IMR-90 (cell line): ENCODE measurements around the gene PHLDA2. TPM values are rescaled to one million over a fixed set of nuclear protein-coding genes. Genes with fewer than 3 reads are reported as not detected.
A peak's percentile ranks its signal among the peaks of the same experiment; 100 is the strongest.

ENCODE experiments used
- ATAC-seq: fragments of 200-7000 bp; cut with Tn5 transposase; 2 replicates; pipeline ENCODE4 v1.9.1; 2020; ENCODE audit warnings: low read depth, mild to moderate bottlenecking, moderate library complexity
- BruUV-seq: library from RNA; stranded (reverse); fragments of 400-500 nt; replicated peaks from 2 replicates; lab custom pipeline; 2021; lab: Mats Ljungman, UMichigan
- CTCF ChIA-PET: fragments of 300-600 bp; formaldehyde crosslinking; extraction: SDS; loops from one replicate; lab custom pipeline; 2021; ENCODE audit warnings: antibody characterized with exemption; lab: Yijun Ruan, JAX
- POLR2A ChIA-PET: fragments of 300-600 bp; sonication (Branson Sonifier 250); formaldehyde crosslinking; loops from one replicate; lab custom pipeline; 2022; ENCODE audit warnings: antibody characterized with exemption; ENCODE audit not compliant: unreplicated experiment; lab: Charles Lee
- DNase-seq: peaks from one replicate; pipeline ENCODE4 v3.0.0; 2013
- H2AFZ ChIP-seq: replicated peaks from 2 replicates; pipeline ENCODE3; 2013; ENCODE audit warnings: low read length, mild to moderate bottlenecking; ENCODE audit not compliant: poor library complexity
- H2AK5ac ChIP-seq: 2 replicates; pipeline ENCODE4 v1.6.1; 2013; ENCODE audit warnings: low read depth, low read length, inconsistent platforms
- H2AK9ac ChIP-seq: replicated peaks from 2 replicates; pipeline ENCODE3; 2013; ENCODE audit warnings: mild to moderate bottlenecking, low read depth, low read length, moderate library complexity; ENCODE audit not compliant: poor library complexity
- H2BK120ac ChIP-seq: 2 replicates; pipeline ENCODE4 v1.6.1; 2013; ENCODE audit warnings: low read depth, low read length, inconsistent platforms
- H2BK15ac ChIP-seq: 3 replicates; pipeline ENCODE4 v1.6.1; 2013; ENCODE audit warnings: low read depth, low read length, inconsistent platforms
- H2BK20ac ChIP-seq: 2 replicates; pipeline ENCODE4 v1.6.1; 2013; ENCODE audit warnings: low read depth, mild to moderate bottlenecking, inconsistent platforms, low read length, moderate library complexity
- H2BK5ac ChIP-seq: 2 replicates; pipeline ENCODE4 v1.6.1; 2013; ENCODE audit warnings: mild to moderate bottlenecking, low read depth, low read length, inconsistent platforms; ENCODE audit not compliant: poor library complexity, severe bottlenecking
- H3K14ac ChIP-seq: replicated peaks from 2 replicates; pipeline ENCODE4 v1.6.1; 2013; ENCODE audit warnings: low read depth, low read length, inconsistent platforms
- H3K18ac ChIP-seq: 2 replicates; pipeline ENCODE4 v1.6.1; 2013; ENCODE audit warnings: low read depth, low read length, control low read depth
- H3K23ac ChIP-seq: 2 replicates; pipeline ENCODE4 v1.6.1; 2013; ENCODE audit warnings: low read depth, low read length, inconsistent platforms
- H3K27ac ChIP-seq: 2 replicates; pipeline ENCODE4 v1.5.1; 2013; ENCODE audit warnings: mild to moderate bottlenecking, control low read depth, low read length; ENCODE audit not compliant: insufficient read depth
- H3K27me3 ChIP-seq: 2 replicates; pipeline ENCODE4 v1.6.1; 2013; ENCODE audit warnings: low read length; ENCODE audit not compliant: control insufficient read depth, insufficient read depth
- H3K36me3 ChIP-seq: 2 replicates; pipeline ENCODE4 v1.6.1; 2013; ENCODE audit warnings: low read length, mixed read lengths; ENCODE audit not compliant: control insufficient read depth, insufficient read depth
- H3K4ac ChIP-seq: 2 replicates; pipeline ENCODE4 v1.6.1; 2013; ENCODE audit warnings: low read depth, low read length, inconsistent platforms
- H3K4me1 ChIP-seq: 2 replicates; pipeline ENCODE4 v1.6.1; 2013; ENCODE audit warnings: low read length, mixed read lengths; ENCODE audit not compliant: control insufficient read depth, insufficient read depth
- H3K4me2 ChIP-seq: 2 replicates; pipeline ENCODE4 v1.6.1; 2013; ENCODE audit warnings: low read depth, mild to moderate bottlenecking, control low read depth, low read length, moderate library complexity
- H3K4me3 ChIP-seq: 2 replicates; pipeline ENCODE4 v1.5.1; 2013; ENCODE audit warnings: low read depth, mild to moderate bottlenecking, control low read depth, low read length, moderate library complexity; ENCODE audit not compliant: insufficient read depth
- H3K56ac ChIP-seq: 2 replicates; pipeline ENCODE4 v1.6.1; 2013; ENCODE audit warnings: low read length, inconsistent platforms; ENCODE audit not compliant: insufficient read depth; ENCODE audit errors: extremely low read depth
- H3K79me1 ChIP-seq, 2 experiments: 2 replicates each; pipeline ENCODE4 v1.6.1; 2013; ENCODE audit warnings: low read length in 2 of 2, inconsistent platforms in 1 of 2, low read depth in 1 of 2
- H3K9ac ChIP-seq: 2 replicates; pipeline ENCODE4 v1.6.1; 2013; ENCODE audit warnings: low read depth, low read length, control low read depth
- H3K9me1 ChIP-seq: 2 replicates; pipeline ENCODE4 v1.6.1; 2013; ENCODE audit warnings: low read length, inconsistent platforms; ENCODE audit not compliant: insufficient read depth
- H3K9me3 ChIP-seq: 2 replicates; pipeline ENCODE4 v1.6.1; 2013; ENCODE audit warnings: low read length; ENCODE audit not compliant: control insufficient read depth, insufficient read depth
- H4K20me1 ChIP-seq: 2 replicates; pipeline ENCODE4 v1.6.1; 2013; ENCODE audit warnings: low read length, inconsistent platforms; ENCODE audit not compliant: insufficient read depth
- H4K5ac ChIP-seq: 2 replicates; pipeline ENCODE4 v1.6.1; 2013; ENCODE audit warnings: mild to moderate bottlenecking, low read depth, low read length, control low read depth
- H4K8ac ChIP-seq, 2 experiments: 2 replicates each; pipeline ENCODE4 v1.6.1; 2013; ENCODE audit warnings: low read depth in 2 of 2, low read length in 2 of 2, control low read depth in 1 of 2, inconsistent platforms in 1 of 2
- H4K91ac ChIP-seq: 2 replicates; pipeline ENCODE4 v1.6.1; 2013; ENCODE audit warnings: low read depth, low read length, inconsistent platforms; ENCODE audit not compliant: insufficient read depth
- BHLHE40 ChIP-seq: fragments of 150-350 bp; IDR thresholded peaks from 2 replicates; pipeline ENCODE4 v1.6.1; 2016; ENCODE audit warnings: mild to moderate bottlenecking, low read depth, low read length
- CEBPB ChIP-seq: IDR thresholded peaks from 2 replicates; pipeline ENCODE4 v1.6.1; 2012; ENCODE audit warnings: low read depth, low read length, improper control_type of control experiment
- CHD1 ChIP-seq: IDR thresholded peaks from 2 replicates; pipeline ENCODE4 v1.6.1; 2012; ENCODE audit warnings: low read depth, low read length, improper control_type of control experiment
- CTCF ChIP-seq: conservative IDR thresholded peaks from 2 replicates; pipeline ENCODE4 v1.5.1; 2012; ENCODE audit warnings: mild to moderate bottlenecking, low read depth, low read length, improper control_type of control experiment
- FOS ChIP-seq: fragments of 150-350 bp; IDR thresholded peaks from 2 replicates; pipeline ENCODE4 v1.6.1; 2016; ENCODE audit warnings: low read depth, low read length
- MAFK ChIP-seq: IDR thresholded peaks from 2 replicates; pipeline ENCODE4 v1.6.1; 2012; ENCODE audit warnings: low read depth, low read length, improper control_type of control experiment
- MAZ ChIP-seq: IDR thresholded peaks from 2 replicates; pipeline ENCODE4 v1.6.1; 2012; ENCODE audit warnings: low read depth, mild to moderate bottlenecking, low read length, improper control_type of control experiment, moderate library complexity, borderline replicate concordance
- MXI1 ChIP-seq: IDR thresholded peaks from 2 replicates; pipeline ENCODE4 v1.6.1; 2012; ENCODE audit warnings: low read depth, mild to moderate bottlenecking, low read length, moderate library complexity, borderline replicate concordance
- NFE2L2 ChIP-seq: fragments of 150-350 bp; IDR thresholded peaks from 2 replicates; pipeline ENCODE4 v1.6.1; 2016; ENCODE audit warnings: low read depth, mild to moderate bottlenecking, low read length
- POLR2A ChIP-seq: IDR thresholded peaks from 2 replicates; pipeline ENCODE4 v1.6.1; 2012; ENCODE audit warnings: mild to moderate bottlenecking, low read depth, low read length
- RAD21 ChIP-seq: IDR thresholded peaks from 2 replicates; pipeline ENCODE4 v1.6.1; 2012; ENCODE audit warnings: low read length, improper control_type of control experiment
- RCOR1 ChIP-seq: IDR thresholded peaks from 2 replicates; pipeline ENCODE4 v1.6.1; 2012; ENCODE audit warnings: mild to moderate bottlenecking, low read length, improper control_type of control experiment; ENCODE audit not compliant: insufficient replicate concordance
- RFX5 ChIP-seq: IDR thresholded peaks from 2 replicates; pipeline ENCODE4 v1.8.0; 2012; ENCODE audit warnings: low read depth, mild to moderate bottlenecking, low read length, moderate library complexity
- SMC3 ChIP-seq: fragments of 150-350 bp; IDR thresholded peaks from 2 replicates; pipeline ENCODE4 v1.6.1; 2016; ENCODE audit warnings: low read depth, mild to moderate bottlenecking, antibody characterized with exemption, low read length, moderate library complexity
- USF2 ChIP-seq: fragments of 150-350 bp; IDR thresholded peaks from 2 replicates; pipeline ENCODE4 v1.6.1; 2017; ENCODE audit warnings: mild to moderate bottlenecking, antibody characterized with exemption, low read length, low read depth
- WGBS, 2 experiments: methylation state at CpG; one replicate each; pipeline versions ENCODE4 v1.1.5 to v1.1.7; 2013; ENCODE audit warnings: missing lambda C conversion rate in 2 of 2; ENCODE audit not compliant: insufficient read length in 1 of 2; ENCODE audit errors: extremely low coverage in 2 of 2; 5-methylcytosine and 5-hydroxymethylcytosine counted together
- dilution Hi-C: fragments of 300-500 bp; cut with HindIII; formaldehyde crosslinking; loops from one replicate; pipeline ENCODE4 v1.14.3; 2018; ENCODE audit warnings: low sequenced_read_pairs; ENCODE audit not compliant: unreplicated experiment
- in situ Hi-C: fragments of 300-500 bp; cut with MboI; formaldehyde crosslinking; loops from 3 replicates; pipeline ENCODE4 v1.14.3; 2019; ENCODE audit warnings: low sequenced_read_pairs, inconsistent platforms, mixed read lengths
- intact Hi-C: fragments of 100-400 bp; cut with micrococcal nuclease; formaldehyde crosslinking; loops from 2 replicates; pipeline ENCODE4 v1.10.0; 2022
- polyA plus RNA-seq, 3 experiments: library from polyadenylated mRNA; depleted of rRNA; stranded (reverse); fragments of >200 nt; gene quantifications; 2 replicates each; pipeline ENCODE4 v1.2.3, GENCODE V29; 2012; ENCODE audit warnings: low replicate concordance in 1 of 3
- total RNA-seq: library from RNA; depleted of rRNA; stranded (reverse); fragments of >200 nt; gene quantifications from 2 replicates; pipeline ENCODE4 v1.2.3, GENCODE V29; 2012

PHLDA2 gene
- total and polyA plus RNA-seq, 2 of the 4 experiments (the other 2 are of a cell fraction), result 3.8 to 89.0 TPM

GRCh38 chr11:2952290-2952689 lies 23.1 kb upstream of the PHLDA2 start:
- DNase-seq (no peak), ATAC-seq (no peak)
- no peak overlapping the region for H3K9ac ChIP-seq
- peaks cover 64% of the 10 kb centered on the region for H3K36me3 ChIP-seq
- 0 out of 2 replicates have a peak, but pooled peaks cover 3% of the 10 kb centered on the region for H4K20me1 ChIP-seq
- H3K4me1 ChIP-seq, result peaks cover 25% of the 10 kb centered on the region
- peak overlapping the region; percentile 39; the same call in 1 of the 2 replicates for H3K23ac ChIP-seq
- H4K91ac ChIP-seq, result peak overlapping the region; percentile 43; the same call in 1 of the 2 replicates
- peaks cover 21% of the 10 kb centered on the region for H3K9me1 ChIP-seq
- dilution Hi-C loops (no loop called here), intact Hi-C loops (no loop called here), in situ Hi-C loops (no loop called here)
- H3K56ac ChIP-seq, result no peak overlapping the region
- H3K9me3 ChIP-seq, result no peaks in the 10 kb centered on the region
- H2BK5ac ChIP-seq, result peak overlapping the region; percentile 93
- peak overlapping the region; percentile 55 for H3K4ac ChIP-seq
- H3K27me3 ChIP-seq, result no peaks in the 10 kb centered on the region
- ChIA-PET CTCF (no interaction called here), POLR2A (no interaction called here)
- H2BK20ac ChIP-seq, result peak overlapping the region; percentile 43
- H3K4me2 ChIP-seq, result no peak overlapping the region
- peak overlapping the region; percentile 93 for H2BK120ac ChIP-seq
- H3K4me3 ChIP-seq, result no peak overlapping the region
- peak overlapping the region; percentile 0; the same call in 1 of the 3 replicates for H2BK15ac ChIP-seq
- peak overlapping the region; percentile 70 for H3K14ac ChIP-seq
- BruUV-seq, result no TSS peak
- H2AK9ac ChIP-seq, result no peak overlapping the region
- TF ChIP-seq SMC3 (no peak), MAFK (no peak), CEBPB (no peak), RFX5 (no peak), RAD21 (no peak), CTCF (no peak), MXI1 (no peak), BHLHE40 (no peak), RCOR1 (no peak), NFE2L2 (no peak), USF2 (no peak), FOS (no peak), CHD1 (no peak), POLR2A (no peak), MAZ (no peak)
- no peak overlapping the region for H2AFZ ChIP-seq
- peak overlapping the region in 1 of 2 experiments; percentile 50; a peak in 3 of 4 replicates for H4K8ac ChIP-seq
- WGBS, 2 experiments, result 63% methylated on average over 5 of the region's 6 CpGs; no CpG with 5 or more reads in 1 of the 2 experiments
- H4K5ac ChIP-seq, result no peak overlapping the region
- H3K79me1 ChIP-seq, result peaks cover 34 to 71% of the 10 kb centered on the region in 2 experiments
- peak overlapping the region; percentile 68; the same call in 1 of the 2 replicates for H2AK5ac ChIP-seq
- H3K27ac ChIP-seq, result peak overlapping the region; percentile 60
- no peak overlapping the region for H3K18ac ChIP-seq
